ENCODE measurements around the gene STK36. TPM values are rescaled to one million over a fixed set of nuclear protein-coding genes. Genes with fewer than 3 reads are reported as not detected.
A peak's percentile ranks its signal among the peaks of the same experiment; 100 is the strongest.

The STK36 gene
- total and polyA plus RNA-seq, 10 of the 15 experiments (the other 5 are each of a cell fraction or from before 2014, with no cell fraction given): 4.0 to 22.8 (median 16.7) TPM

- TF ChIP-seq, protein P1, sequence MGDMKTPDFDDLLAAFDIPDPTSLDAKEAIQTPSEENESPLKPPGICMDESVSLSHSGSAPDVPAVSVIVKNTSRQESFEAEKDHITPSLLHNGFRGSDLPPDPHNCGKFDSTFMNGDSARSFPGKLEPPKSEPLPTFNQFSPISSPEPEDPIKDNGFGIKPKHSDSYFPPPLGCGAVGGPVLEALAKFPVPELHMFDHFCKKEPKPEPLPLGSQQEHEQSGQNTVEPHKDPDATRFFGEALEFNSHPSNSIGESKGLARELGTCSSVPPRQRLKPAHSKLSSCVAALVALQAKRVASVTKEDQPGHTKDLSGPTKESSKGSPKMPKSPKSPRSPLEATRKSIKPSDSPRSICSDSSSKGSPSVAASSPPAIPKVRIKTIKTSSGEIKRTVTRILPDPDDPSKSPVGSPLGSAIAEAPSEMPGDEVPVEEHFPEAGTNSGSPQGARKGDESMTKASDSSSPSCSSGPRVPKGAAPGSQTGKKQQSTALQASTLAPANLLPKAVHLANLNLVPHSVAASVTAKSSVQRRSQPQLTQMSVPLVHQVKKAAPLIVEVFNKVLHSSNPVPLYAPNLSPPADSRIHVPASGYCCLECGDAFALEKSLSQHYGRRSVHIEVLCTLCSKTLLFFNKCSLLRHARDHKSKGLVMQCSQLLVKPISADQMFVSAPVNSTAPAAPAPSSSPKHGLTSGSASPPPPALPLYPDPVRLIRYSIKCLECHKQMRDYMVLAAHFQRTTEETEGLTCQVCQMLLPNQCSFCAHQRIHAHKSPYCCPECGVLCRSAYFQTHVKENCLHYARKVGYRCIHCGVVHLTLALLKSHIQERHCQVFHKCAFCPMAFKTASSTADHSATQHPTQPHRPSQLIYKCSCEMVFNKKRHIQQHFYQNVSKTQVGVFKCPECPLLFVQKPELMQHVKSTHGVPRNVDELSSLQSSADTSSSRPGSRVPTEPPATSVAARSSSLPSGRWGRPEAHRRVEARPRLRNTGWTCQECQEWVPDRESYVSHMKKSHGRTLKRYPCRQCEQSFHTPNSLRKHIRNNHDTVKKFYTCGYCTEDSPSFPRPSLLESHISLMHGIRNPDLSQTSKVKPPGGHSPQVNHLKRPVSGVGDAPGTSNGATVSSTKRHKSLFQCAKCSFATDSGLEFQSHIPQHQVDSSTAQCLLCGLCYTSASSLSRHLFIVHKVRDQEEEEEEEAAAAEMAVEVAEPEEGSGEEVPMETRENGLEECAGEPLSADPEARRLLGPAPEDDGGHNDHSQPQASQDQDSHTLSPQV (IDR thresholded peaks at IDR 0.05): no peak
- TF ChIP-seq ATF7 (IDR thresholded peaks at IDR 0.05; ENCODE audit: low read depth) (peak; percentile 28; the same call in 1 of the 2 replicates), FOXK2 (IDR thresholded peaks at IDR 0.05) (0 out of 2 replicates have a peak, but pooled peaks have one; percentile 32), SIX5 (IDR thresholded peaks at IDR 0.05; ENCODE audit: low read depth, low read length, severe bottlenecking) (peak; percentile 49), RUNX3 (IDR thresholded peaks at IDR 0.05; ENCODE audit: low read length) (peak; percentile 6; the same call in 1 of the 2 replicates), FOXM1 (IDR thresholded peaks at IDR 0.05; ENCODE audit: low read depth, low read length) (no peak), MYB (IDR thresholded peaks at IDR 0.05; ENCODE audit: borderline replicate concordance, low read depth, low read length) (peak; percentile 80), CEBPZ (IDR thresholded peaks at IDR 0.05; ENCODE audit: low read depth, low read length) (no peak), IRF5 (IDR thresholded peaks at IDR 0.05; ENCODE audit: borderline replicate concordance) (peak; percentile 92), MXI1 (IDR thresholded peaks at IDR 0.05; ENCODE audit: low read depth, low read length) (peak; percentile 84)
- TF ChIP-seq, protein P2, sequence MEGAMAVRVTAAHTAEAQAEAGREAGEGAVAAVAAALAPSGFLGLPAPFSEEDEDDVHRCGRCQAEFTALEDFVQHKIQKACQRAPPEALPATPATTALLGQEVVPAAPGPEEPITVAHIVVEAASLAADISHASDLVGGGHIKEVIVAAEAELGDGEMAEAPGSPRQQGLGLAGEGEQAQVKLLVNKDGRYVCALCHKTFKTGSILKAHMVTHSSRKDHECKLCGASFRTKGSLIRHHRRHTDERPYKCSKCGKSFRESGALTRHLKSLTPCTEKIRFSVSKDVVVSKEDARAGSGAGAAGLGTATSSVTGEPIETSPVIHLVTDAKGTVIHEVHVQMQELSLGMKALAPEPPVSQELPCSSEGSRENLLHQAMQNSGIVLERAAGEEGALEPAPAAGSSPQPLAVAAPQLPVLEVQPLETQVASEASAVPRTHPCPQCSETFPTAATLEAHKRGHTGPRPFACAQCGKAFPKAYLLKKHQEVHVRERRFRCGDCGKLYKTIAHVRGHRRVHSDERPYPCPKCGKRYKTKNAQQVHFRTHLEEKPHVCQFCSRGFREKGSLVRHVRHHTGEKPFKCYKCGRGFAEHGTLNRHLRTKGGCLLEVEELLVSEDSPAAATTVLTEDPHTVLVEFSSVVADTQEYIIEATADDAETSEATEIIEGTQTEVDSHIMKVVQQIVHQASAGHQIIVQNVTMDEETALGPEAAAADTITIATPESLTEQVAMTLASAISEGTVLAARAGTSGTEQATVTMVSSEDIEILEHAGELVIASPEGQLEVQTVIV (IDR thresholded peaks at IDR 0.05; ENCODE audit: borderline replicate concordance, partially characterized antibody): peak; percentile 52
- TF ChIP-seq, protein P3, sequence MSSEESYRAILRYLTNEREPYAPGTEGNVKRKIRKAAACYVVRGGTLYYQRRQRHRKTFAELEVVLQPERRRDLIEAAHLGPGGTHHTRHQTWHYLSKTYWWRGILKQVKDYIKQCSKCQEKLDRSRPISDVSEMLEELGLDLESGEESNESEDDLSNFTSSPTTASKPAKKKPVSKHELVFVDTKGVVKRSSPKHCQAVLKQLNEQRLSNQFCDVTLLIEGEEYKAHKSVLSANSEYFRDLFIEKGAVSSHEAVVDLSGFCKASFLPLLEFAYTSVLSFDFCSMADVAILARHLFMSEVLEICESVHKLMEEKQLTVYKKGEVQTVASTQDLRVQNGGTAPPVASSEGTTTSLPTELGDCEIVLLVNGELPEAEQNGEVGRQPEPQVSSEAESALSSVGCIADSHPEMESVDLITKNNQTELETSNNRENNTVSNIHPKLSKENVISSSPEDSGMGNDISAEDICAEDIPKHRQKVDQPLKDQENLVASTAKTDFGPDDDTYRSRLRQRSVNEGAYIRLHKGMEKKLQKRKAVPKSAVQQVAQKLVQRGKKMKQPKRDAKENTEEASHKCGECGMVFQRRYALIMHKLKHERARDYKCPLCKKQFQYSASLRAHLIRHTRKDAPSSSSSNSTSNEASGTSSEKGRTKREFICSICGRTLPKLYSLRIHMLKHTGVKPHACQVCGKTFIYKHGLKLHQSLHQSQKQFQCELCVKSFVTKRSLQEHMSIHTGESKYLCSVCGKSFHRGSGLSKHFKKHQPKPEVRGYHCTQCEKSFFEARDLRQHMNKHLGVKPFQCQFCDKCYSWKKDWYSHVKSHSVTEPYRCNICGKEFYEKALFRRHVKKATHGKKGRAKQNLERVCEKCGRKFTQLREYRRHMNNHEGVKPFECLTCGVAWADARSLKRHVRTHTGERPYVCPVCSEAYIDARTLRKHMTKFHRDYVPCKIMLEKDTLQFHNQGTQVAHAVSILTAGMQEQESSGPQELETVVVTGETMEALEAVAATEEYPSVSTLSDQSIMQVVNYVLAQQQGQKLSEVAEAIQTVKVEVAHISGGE (CRISPR knock-in tag; IDR thresholded peaks at IDR 0.05): peak; percentile 78
Measured at GRCh38 chr2:218671654-218672566, at the start of gene STK36, which contains the start of gene RNF25 (continued).
